Osteoblast (primary cell): ENCODE results near the gene ARPIN. TPM values are rescaled to one million over a fixed set of nuclear protein-coding genes. Genes with fewer than 3 reads are reported as not detected.
A peak's percentile ranks its signal among the peaks of the same experiment; 100 is the strongest.
"Not testable (repeated sequence)": the region's sequence is repeated elsewhere in the genome, so short reads cannot be mapped to it uniquely, and the experiment has no call there.

Experiments
- DNase-seq: peaks from one replicate; pipeline ENCODE4 v3.0.0; 2011; ENCODE audit warnings: low spot score, mixed read lengths; ENCODE audit not compliant: insufficient read length; ENCODE audit errors: missing footprints
- H2AFZ ChIP-seq: 2 replicates; pipeline ENCODE4 v1.6.0; 2011; ENCODE audit warnings: mild to moderate bottlenecking, low read length
- H3K27ac ChIP-seq: 2 replicates; pipeline ENCODE4 v1.5.1; 2011; ENCODE audit warnings: mild to moderate bottlenecking, low read depth, low read length, moderate library complexity
- H3K27me3 ChIP-seq: 2 replicates; pipeline ENCODE4 v1.6.0; 2012; ENCODE audit warnings: mild to moderate bottlenecking, control low read depth, inconsistent platforms, low read length, moderate library complexity; ENCODE audit not compliant: insufficient read depth
- H3K36me3 ChIP-seq: 2 replicates; pipeline ENCODE4 v1.5.1; 2011; ENCODE audit warnings: mild to moderate bottlenecking, low read length, control low read depth, moderate library complexity; ENCODE audit not compliant: insufficient read depth
- H3K4me1 ChIP-seq: 2 replicates; pipeline ENCODE4 v1.5.1; 2011; ENCODE audit warnings: mild to moderate bottlenecking, low read length, control low read depth, moderate library complexity; ENCODE audit not compliant: insufficient read depth
- H3K4me2 ChIP-seq: 2 replicates; pipeline ENCODE4 v1.6.0; 2011; ENCODE audit warnings: mild to moderate bottlenecking, low read length; ENCODE audit not compliant: insufficient read depth
- H3K4me3 ChIP-seq: fragments of 200-600 bp; sonication (generic); 3 replicates; pipeline ENCODE4 v1.5.1; 2012; ENCODE audit warnings: mild to moderate bottlenecking, low read length, inconsistent platforms; ENCODE audit not compliant: insufficient read depth
- H3K79me2 ChIP-seq: 2 replicates; pipeline ENCODE4 v1.6.0; 2012; ENCODE audit warnings: mild to moderate bottlenecking, low read length, control low read depth, inconsistent platforms; ENCODE audit not compliant: insufficient read depth
- H3K9me3 ChIP-seq: 2 replicates; pipeline ENCODE4 v1.5.1; 2011; ENCODE audit warnings: low read depth, low read length, control low read depth
- H4K20me1 ChIP-seq: 2 replicates; pipeline ENCODE4 v1.6.0; 2012; ENCODE audit warnings: mild to moderate bottlenecking, low read length, control low read depth; ENCODE audit not compliant: insufficient read depth
- CTCF ChIP-seq: IDR thresholded peaks from 2 replicates; pipeline ENCODE4 v1.5.1; 2011; ENCODE audit warnings: mild to moderate bottlenecking, low read depth, low read length, moderate library complexity; ENCODE audit errors: extremely low read depth
- total RNA-seq: library from RNA; depleted of rRNA; stranded (reverse); fragments of >200 nt; gene quantifications from 2 replicates; pipeline ENCODE4 v1.2.3, GENCODE V29; 2012

Gene ARPIN
- total RNA-seq, 1 donor = 14.1 TPM

- Histone ChIP-seq H3K4me3 (no peak overlapping the region), H3K4me1 (no peaks in the 10 kb centered on the region), H3K27me3 (no peaks in the 10 kb centered on the region), H3K79me2 (no peaks in the 10 kb centered on the region), H3K36me3 (peaks cover 44% of the 10 kb centered on the region), H2AFZ (no peak overlapping the region), H3K4me2 (no peak overlapping the region), H3K27ac (no peak overlapping the region), H3K9me3 (no peaks in the 10 kb centered on the region), H4K20me1 (no peaks in the 10 kb centered on the region)
- TF ChIP-seq CTCF = peak; percentile 97
- peak; percentile 96 for DNase-seq
These were observed 37.7 kb downstream of the ARPIN start for GRCh38 chr15:89874926-89875564.

DNA sequence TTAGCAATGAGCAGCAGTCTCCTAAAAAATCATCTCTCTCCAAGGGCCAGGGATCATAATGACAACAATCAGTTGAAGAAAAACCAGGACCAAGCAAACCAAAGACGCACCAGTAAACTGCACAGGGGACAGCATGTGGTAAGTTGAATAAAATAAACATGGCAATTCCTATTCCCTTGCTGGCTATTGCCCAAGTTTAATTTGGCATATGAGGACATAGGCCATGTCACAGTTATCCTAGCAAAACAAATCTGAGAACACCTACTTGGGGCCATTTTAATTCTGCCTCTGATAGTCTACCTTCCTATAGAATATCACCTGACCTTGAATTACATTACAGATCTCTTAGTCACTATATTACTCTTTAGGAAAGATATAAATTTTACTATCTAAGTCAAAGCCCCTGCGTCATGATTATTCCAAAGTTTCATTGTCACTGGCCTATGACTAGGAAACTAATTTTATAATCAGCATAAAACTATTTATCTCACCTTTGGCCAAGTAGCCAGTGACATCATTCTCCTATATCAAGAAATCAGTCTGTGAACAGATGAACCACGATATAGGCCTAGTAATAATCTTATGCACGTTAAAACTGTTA lies 42.0 kb downstream of the ARPIN start:
- TF ChIP-seq CTCF = no peak
- H3K27me3 ChIP-seq = no peaks in the 10 kb centered on the region
- H3K79me2 ChIP-seq = no peaks in the 10 kb centered on the region
- H3K9me3 ChIP-seq = no peaks in the 10 kb centered on the region
- H3K4me3 ChIP-seq = no peak overlapping the region
- H4K20me1 ChIP-seq = no peaks in the 10 kb centered on the region
- no peak overlapping the region for H3K4me2 ChIP-seq
- no peak for DNase-seq
- no peaks in the 10 kb centered on the region for H3K4me1 ChIP-seq
- H2AFZ ChIP-seq = no peak overlapping the region
- peaks cover 17% of the 10 kb centered on the region for H3K36me3 ChIP-seq
- H3K27ac ChIP-seq = no peak overlapping the region

DNA sequence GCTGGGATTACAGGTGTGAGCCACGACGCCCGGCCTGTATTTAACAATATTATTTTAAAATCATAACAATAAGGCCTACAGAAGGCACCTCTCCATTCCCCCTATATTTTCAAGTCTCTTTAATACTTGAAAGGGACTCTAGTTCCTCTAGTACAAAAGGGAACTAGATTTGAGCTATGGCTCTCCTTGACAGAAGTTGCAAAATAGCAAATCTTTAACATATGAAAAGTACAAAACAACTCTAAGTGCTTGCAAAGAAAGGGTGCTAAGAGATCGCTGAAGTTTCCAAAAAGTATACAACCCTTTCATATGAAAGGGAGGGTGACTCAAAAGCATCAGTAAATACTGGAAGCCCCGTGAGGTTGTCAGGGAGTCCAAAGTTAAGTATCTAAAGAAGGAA lies 42.7 kb downstream of the ARPIN start:
- H3K27ac ChIP-seq = no peak overlapping the region
- no peak for TF ChIP-seq CTCF
- no peaks in the 10 kb centered on the region for H4K20me1 ChIP-seq
- no peaks in the 10 kb centered on the region for H3K9me3 ChIP-seq
- no peak overlapping the region for H3K4me3 ChIP-seq
- no peaks in the 10 kb centered on the region for H3K4me1 ChIP-seq
- peaks cover 22% of the 10 kb centered on the region for H3K36me3 ChIP-seq
- no peak overlapping the region for H2AFZ ChIP-seq
- H3K27me3 ChIP-seq = no peaks in the 10 kb centered on the region
- no peaks in the 10 kb centered on the region for H3K79me2 ChIP-seq
- DNase-seq = no peak
- no peak overlapping the region for H3K4me2 ChIP-seq

- DNase-seq, H3K27ac ChIP-seq, H3K4me2 ChIP-seq, H3K4me1 ChIP-seq, H3K27me3 ChIP-seq, H3K9me3 ChIP-seq, H4K20me1 ChIP-seq, H2AFZ ChIP-seq, H3K4me3 ChIP-seq, H3K79me2 ChIP-seq: not testable (repeated sequence)
- peaks cover 24% of the 10 kb centered on the region for H3K36me3 ChIP-seq
These were observed 43.3 kb downstream of the ARPIN start for GRCh38 chr15:89869490-89869889.
